GM12878 (cell line): Measurements from ENCODE around the gene RTP3. TPM values are rescaled to one million over a fixed set of nuclear protein-coding genes. Genes with fewer than 3 reads are reported as not detected.

ENCODE experiments used
- ATAC-seq: fragments of 200-7000 bp; cut with Tn5 transposase; 3 replicates; pipeline ENCODE4 v1.9.1; 2020; ENCODE audit warnings: mild to moderate bottlenecking, moderate library complexity
- BruUV-seq: library from RNA; stranded (reverse); fragments of 400-500 nt; replicated peaks from 2 replicates; lab custom pipeline; 2021; lab: Mats Ljungman, UMichigan
- CTCF ChIA-PET: fragments of 300-600 bp; sonication (Branson Sonifier 250); formaldehyde crosslinking; extraction: SDS; loops from one replicate; lab custom pipeline; 2021; ENCODE audit warnings: inconsistent platforms; lab: Yijun Ruan, JAX
- POLR2A ChIA-PET: fragments of 350-600 bp; formaldehyde crosslinking; extraction: SDS; loops from one replicate; lab custom pipeline; 2021; ENCODE audit warnings: inconsistent platforms; lab: Charles Lee
- RAD21 ChIA-PET: fragments of 300-600 bp; sonication (Branson Sonifier 250); formaldehyde crosslinking; loops from one replicate; lab custom pipeline; 2023; ENCODE audit warnings: antibody characterized with exemption; ENCODE audit not compliant: unreplicated experiment; lab: Charles Lee
- SMC1A ChIA-PET: fragments of 300-600 bp; sonication (Branson Sonifier 250); formaldehyde crosslinking; loops from one replicate; lab custom pipeline; 2023; ENCODE audit not compliant: unreplicated experiment, uncharacterized antibody; lab: Charles Lee
- DNase-seq: peaks from one replicate; pipeline ENCODE4 v3.0.0-alpha.2; 2011; ENCODE audit warnings: low read depth, low spot score
- FAIRE-seq: peaks from 3 replicates; lab custom pipeline; 2011; peaks lifted over from hg19 to GRCh38; lab: Jason Lieb, UNC
- H2AFZ ChIP-seq: 2 replicates; pipeline ENCODE4 v1.6.0; 2011; ENCODE audit warnings: low read depth, low read length, control low read depth; ENCODE audit not compliant: control insufficient read depth
- H3K27ac ChIP-seq: 2 replicates; pipeline ENCODE4 v1.5.1; 2011; ENCODE audit warnings: control low read depth; ENCODE audit not compliant: control insufficient read depth, insufficient read depth
- H3K27me3 ChIP-seq, 2 experiments: replicated peaks in 1 of 2; 2 replicates each; pipeline versions ENCODE4 v1.6.0 to v1.6.1; 2011; ENCODE audit warnings: low read length in 1 of 2; ENCODE audit not compliant: control insufficient read depth in 2 of 2, insufficient read depth in 2 of 2
- H3K36me3 ChIP-seq, 2 experiments: 2 replicates each; pipeline ENCODE4 v1.5.1; 2011; ENCODE audit warnings: low read length in 1 of 2; ENCODE audit not compliant: control insufficient read depth in 2 of 2, insufficient read depth in 2 of 2
- H3K4me1 ChIP-seq: 2 replicates; pipeline ENCODE4 v1.6.1; 2011; ENCODE audit warnings: mild to moderate bottlenecking, low read length, moderate library complexity, mixed read lengths; ENCODE audit not compliant: control insufficient read depth, insufficient read depth
- H3K4me2 ChIP-seq: 2 replicates; pipeline ENCODE4 v1.6.0; 2011; ENCODE audit warnings: control low read depth; ENCODE audit not compliant: control insufficient read depth, insufficient read depth
- H3K4me3 ChIP-seq: fragments of 200-600 bp; sonication (generic); 2 replicates; pipeline ENCODE4 v1.5.1; 2016
- H3K79me2 ChIP-seq: 2 replicates; pipeline ENCODE4 v1.6.0; 2011; ENCODE audit warnings: low read length; ENCODE audit not compliant: control insufficient read depth, insufficient read depth
- H3K9ac ChIP-seq: 2 replicates; pipeline ENCODE4 v1.8.0; 2011; ENCODE audit warnings: low read length, control low read depth, mixed read lengths; ENCODE audit not compliant: control insufficient read depth, insufficient read depth
- H3K9me3 ChIP-seq: replicated peaks from 3 replicates; pipeline ENCODE4 v1.5.1; 2011; ENCODE audit warnings: mild to moderate bottlenecking, low read length; ENCODE audit not compliant: control insufficient read depth, insufficient read depth
- H4K20me1 ChIP-seq: 2 replicates; pipeline ENCODE4 v1.6.0; 2011; ENCODE audit not compliant: control insufficient read depth, insufficient read depth
- BHLHE40 ChIP-seq, 2 experiments: fragments of 450-650 bp in 1 of 2; IDR thresholded peaks; 2 replicates each; pipeline ENCODE4 v1.6.1; 2011 to 2017; ENCODE audit warnings: low read depth in 2 of 2, borderline replicate concordance in 1 of 2, improper control_type of control experiment in 1 of 2, low read length in 1 of 2, mild to moderate bottlenecking in 1 of 2
- CHD1 ChIP-seq: IDR thresholded peaks from 2 replicates; pipeline ENCODE4 v1.6.1; 2012; ENCODE audit warnings: low read depth, low read length, improper control_type of control experiment
- EZH2 ChIP-seq: IDR thresholded peaks from 2 replicates; pipeline ENCODE4 v1.6.1; 2012; ENCODE audit warnings: low read depth, mild to moderate bottlenecking, control low read depth, inconsistent platforms, low read length, borderline replicate concordance; ENCODE audit not compliant: control insufficient read depth
- KDM1A ChIP-seq: fragments of 200-600 bp; sonication (generic); IDR thresholded peaks from 2 replicates; pipeline ENCODE4 v1.6.1; 2016; ENCODE audit warnings: borderline replicate concordance
- KLF5 ChIP-seq: fragments of 450-650 bp; IDR thresholded peaks from 2 replicates; pipeline ENCODE4 v1.6.1; 2014; ENCODE audit warnings: mild to moderate bottlenecking; ENCODE audit not compliant: partially characterized antibody
- MEF2B ChIP-seq: fragments of 450-650 bp; IDR thresholded peaks from 2 replicates; pipeline ENCODE4 v1.6.1; 2018; ENCODE audit warnings: mild to moderate bottlenecking, moderate library complexity; ENCODE audit not compliant: partially characterized antibody, poor library complexity, severe bottlenecking
- NFXL1 ChIP-seq: fragments of 450-650 bp; IDR thresholded peaks from 2 replicates; pipeline ENCODE4 v1.6.1; 2017; ENCODE audit warnings: antibody characterized with exemption, mild to moderate bottlenecking, borderline replicate concordance
- POLR2AphosphoS2 ChIP-seq: IDR thresholded peaks from 2 replicates; pipeline ENCODE4 v1.6.1; 2011; ENCODE audit warnings: low read depth, mild to moderate bottlenecking, low read length, improper control_type of control experiment, moderate library complexity
- RB1 ChIP-seq: fragments of 450-650 bp; formaldehyde crosslinking; IDR thresholded peaks from 2 replicates; pipeline ENCODE4 v1.6.1; 2017; ENCODE audit warnings: mild to moderate bottlenecking, borderline replicate concordance
- RCOR1 ChIP-seq: conservative IDR thresholded peaks from 2 replicates; pipeline ENCODE4 v1.6.1; 2012; ENCODE audit warnings: low read depth, low read length, improper control_type of control experiment
- RUNX3 ChIP-seq: IDR thresholded peaks from 2 replicates; pipeline ENCODE4 v1.6.1; 2012; ENCODE audit warnings: low read length, inconsistent platforms
- SMAD5 ChIP-seq: IDR thresholded peaks from 2 replicates; pipeline ENCODE4 v1.6.1; 2016; ENCODE audit warnings: antibody characterized with exemption, low read depth
- SRF ChIP-seq, 2 experiments: IDR thresholded peaks; 2 replicates each; pipeline ENCODE4 v1.6.1; 2011; ENCODE audit warnings: low read depth in 2 of 2, low read length in 2 of 2, mild to moderate bottlenecking in 1 of 2, moderate library complexity in 1 of 2
- TBL1XR1 ChIP-seq: IDR thresholded peaks from 2 replicates; pipeline ENCODE4 v1.6.1; 2012; ENCODE audit warnings: low read depth, low read length, improper control_type of control experiment
- WGBS: methylation state at CpG from one replicate; pipeline ENCODE4 v1.1.6; 2016; ENCODE audit warnings: low lambda C conversion rate; ENCODE audit not compliant: insufficient replicate concordance, insufficient coverage; ENCODE audit errors: missing lambda C conversion rate; 5-methylcytosine and 5-hydroxymethylcytosine counted together
- in situ Hi-C: fragments of 300-500 bp; cut with MboI; formaldehyde crosslinking; loops from 9 replicates; pipeline ENCODE4 v1.14.3; 2018; ENCODE audit warnings: mixed read lengths
- intact Hi-C: fragments of 100-400 bp; cut with micrococcal nuclease; formaldehyde crosslinking; loops from one replicate; pipeline ENCODE4 v1.14.2; 2022; ENCODE audit not compliant: unreplicated experiment
- polyA plus RNA-seq, 11 experiments: library from polyadenylated mRNA; depleted of rRNA in 4 of 11; unstranded in 6 of 11; stranded (reverse) in 5 of 11; fragments of >200 nt; fragmentation: Nextera tagmentation in 4 of 11; fragmentation: Illumina TruSeq in 1 of 11; extraction: Ambion mirVana in 4 of 11; extraction: Trizol in 1 of 11; gene quantifications; 1 replicate in 1 of 11; 2 replicates in 10 of 11; pipeline versions ENCODE4 v1.2.1 to v1.2.3, GENCODE V29; 2011 to 2016; ENCODE audit warnings: inconsistent platforms in 2 of 11, missing spikeins in 2 of 11, low read depth in 1 of 11
- total RNA-seq, 4 experiments: library from RNA; depleted of rRNA in 3 of 4; stranded (reverse); fragments of >200 nt in 3 of 4; fragmentation: Illumina TruSeq in 1 of 4; extraction: Trizol in 1 of 4; gene quantifications; 2 replicates each; pipeline versions ENCODE4 v1.2.1 to v1.2.3, GENCODE V29; 2013 to 2021
- TF ChIP-seq, protein P1 (sequence below): fragments of 450-650 bp; conservative IDR thresholded peaks from 2 replicates; pipeline ENCODE4 v1.6.1; 2017; ENCODE audit warnings: mild to moderate bottlenecking, moderate library complexity

Gene RTP3
- total and polyA plus RNA-seq, 10 of the 15 experiments (the other 5 are each of a cell fraction or from before 2014, with no cell fraction given) = 0.06 TPM; not detected in 9

DNA sequence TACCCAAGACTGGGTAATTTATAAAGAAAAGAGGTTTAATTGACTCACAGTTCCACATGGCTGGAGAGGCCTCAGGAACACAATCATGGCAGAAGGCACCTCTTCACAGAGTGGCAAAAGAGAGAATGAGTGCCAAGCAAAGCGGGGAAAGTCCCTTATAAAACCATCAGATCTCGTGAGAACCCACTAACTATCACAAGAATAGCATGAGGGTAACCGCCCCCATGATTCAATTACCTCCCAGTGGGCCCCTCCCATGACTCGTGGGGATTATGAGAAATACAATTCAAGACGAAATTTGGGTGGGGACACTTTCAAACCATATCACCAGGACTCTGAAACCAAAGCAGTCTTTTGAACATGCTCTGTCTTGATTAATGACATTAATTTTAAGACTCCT is 7.0 kb downstream of the RTP3 start:
- WGBS = 20% methylated on average over 5 of the region's 5 CpGs
- Histone ChIP-seq H3K27me3 (no peaks in the 10 kb centered on the region; a peak in 1 of 4 replicates), H4K20me1 (no peaks in the 10 kb centered on the region), H3K9me3 (peaks cover 2% of the 10 kb centered on the region; the same call in 2 of the 3 replicates), H3K4me1 (peaks cover 24% of the 10 kb centered on the region), H3K36me3 (no peaks in the 10 kb centered on the region), H3K9ac (no peak overlapping the region), H3K4me2 (no peak overlapping the region), H2AFZ (no peak overlapping the region), H3K79me2 (no peaks in the 10 kb centered on the region), H3K4me3 (no peak overlapping the region), H3K27ac (no peak overlapping the region)
- peak; percentile 28 for DNase-seq
- ChIA-PET POLR2A (no interaction called here), CTCF (no interaction called here), RAD21 (no interaction called here), SMC1A (no interaction called here)
- TF ChIP-seq POLR2AphosphoS2 (no peak), BHLHE40 (IDR thresholded peaks at IDR 0.05; ENCODE audit: borderline replicate concordance in 1 of 2, low read depth in 2 of 2, low read length in 1 of 2) (peak; percentile 20 to 66; a peak in 2 of 4 replicates), MEF2B (peak; percentile 44)
- ATAC-seq = peak; percentile 18; the same call in 2 of the 3 replicates
- in situ Hi-C loops (no loop called here), intact Hi-C loops (loop anchor here (5.0 kb wide), 1 partner anchor 33 kb away; no protein-coding TSS in a partner anchor)
- BruUV-seq = no TSS peak
- no peak for FAIRE-seq

DNA sequence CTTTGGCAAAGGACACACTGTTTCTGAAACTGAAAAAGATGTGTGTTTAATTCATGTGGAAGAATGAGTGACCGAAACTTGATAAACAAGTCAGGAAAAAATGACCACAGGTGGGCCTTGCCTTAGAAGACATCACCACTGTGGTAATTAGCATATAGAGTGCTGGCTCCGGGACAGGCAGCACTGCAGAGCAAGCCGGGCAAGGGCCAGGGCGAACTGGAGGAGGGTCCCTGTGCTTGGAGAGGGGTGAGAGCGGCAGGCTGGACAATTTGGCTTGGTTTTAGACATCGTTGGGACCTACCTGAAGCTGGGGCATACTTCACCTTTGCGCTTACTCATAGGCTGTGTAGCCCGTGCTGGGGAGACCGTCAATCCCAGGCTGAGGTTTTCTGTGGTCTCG is 8.2 kb downstream of the RTP3 start:
- no peaks in the 10 kb centered on the region for H3K79me2 ChIP-seq
- H3K4me1 ChIP-seq = peaks cover 13% of the 10 kb centered on the region
- POLR2A ChIA-PET = no interaction called here
- H4K20me1 ChIP-seq = no peaks in the 10 kb centered on the region
- DNase-seq (no peak), ATAC-seq (no peak), FAIRE-seq (no peak)
- H3K27ac ChIP-seq = no peak overlapping the region
- H3K36me3 ChIP-seq = no peaks in the 10 kb centered on the region
- in situ Hi-C loops = no loop called here
- no peaks in the 10 kb centered on the region for H3K27me3 ChIP-seq
- WGBS = 85% methylated on average over 10 of the region's 10 CpGs
- RAD21 ChIA-PET = no interaction called here
- BruUV-seq = no TSS peak
- SMC1A ChIA-PET = no interaction called here
- H2AFZ ChIP-seq = no peak overlapping the region
- intact Hi-C loops = no loop called here
- H3K9me3 ChIP-seq = peaks cover 2% of the 10 kb centered on the region; the same call in 2 of the 3 replicates
- CTCF ChIA-PET = interaction anchor here (0.6 kb wide), 1 partner anchor 354 kb away, joined by 3 read pairs; no protein-coding TSS in a partner anchor
- no peak overlapping the region for H3K4me3 ChIP-seq
- H3K9ac ChIP-seq = no peak overlapping the region
- H3K4me2 ChIP-seq = no peak overlapping the region
- TF ChIP-seq SRF (IDR thresholded peaks at IDR 0.05; ENCODE audit: low read depth in 2 of 2, low read length in 2 of 2) (no peak), SMAD5 (no peak), NFXL1 (no peak), TBL1XR1 (no peak), RUNX3 (no peak), RB1 (no peak), EZH2 (no peak), CHD1 (no peak), RCOR1 (no peak), KLF5 (no peak), KDM1A (no peak)
- TF ChIP-seq, protein P1, sequence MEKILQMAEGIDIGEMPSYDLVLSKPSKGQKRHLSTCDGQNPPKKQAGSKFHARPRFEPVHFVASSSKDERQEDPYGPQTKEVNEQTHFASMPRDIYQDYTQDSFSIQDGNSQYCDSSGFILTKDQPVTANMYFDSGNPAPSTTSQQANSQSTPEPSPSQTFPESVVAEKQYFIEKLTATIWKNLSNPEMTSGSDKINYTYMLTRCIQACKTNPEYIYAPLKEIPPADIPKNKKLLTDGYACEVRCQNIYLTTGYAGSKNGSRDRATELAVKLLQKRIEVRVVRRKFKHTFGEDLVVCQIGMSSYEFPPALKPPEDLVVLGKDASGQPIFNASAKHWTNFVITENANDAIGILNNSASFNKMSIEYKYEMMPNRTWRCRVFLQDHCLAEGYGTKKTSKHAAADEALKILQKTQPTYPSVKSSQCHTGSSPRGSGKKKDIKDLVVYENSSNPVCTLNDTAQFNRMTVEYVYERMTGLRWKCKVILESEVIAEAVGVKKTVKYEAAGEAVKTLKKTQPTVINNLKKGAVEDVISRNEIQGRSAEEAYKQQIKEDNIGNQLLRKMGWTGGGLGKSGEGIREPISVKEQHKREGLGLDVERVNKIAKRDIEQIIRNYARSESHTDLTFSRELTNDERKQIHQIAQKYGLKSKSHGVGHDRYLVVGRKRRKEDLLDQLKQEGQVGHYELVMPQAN = no peak
